HEK293 (cell line): Measurements from ENCODE around the gene LRP8.

Experiments
- CTCF ChIA-PET: fragments of 350-600 bp; formaldehyde crosslinking; extraction: SDS; loops from one replicate; lab custom pipeline; 2021; ENCODE audit warnings: antibody characterized with exemption; lab: Yijun Ruan, JAX
- POLR2A ChIA-PET: fragments of 300-600 bp; formaldehyde crosslinking; extraction: SDS; loops from one replicate; lab custom pipeline; 2020; ENCODE audit warnings: antibody characterized with exemption, inconsistent platforms; lab: Yijun Ruan, JAX
- H3K27ac ChIP-seq: fragments of 200-500 bp; sonication (Bioruptor generic); 2 replicates; pipeline ENCODE4 v1.5.1; 2014; ENCODE audit warnings: low read depth, low read length, control low read depth, inconsistent platforms; ENCODE audit errors: extremely low read depth
- H3K36me3 ChIP-seq, 2 experiments: fragments of 200-500 bp in 1 of 2; sonication (Bioruptor generic) in 1 of 2; 1 replicate in 1 of 2; 2 replicates in 1 of 2; pipeline ENCODE4 v1.5.1; 2014 to 2017; ENCODE audit warnings: inconsistent platforms in 2 of 2, low read length in 2 of 2; ENCODE audit not compliant: control insufficient read depth in 2 of 2, insufficient read depth in 1 of 2
- H3K4me1 ChIP-seq: fragments of 200-500 bp; sonication (Bioruptor generic); 2 replicates; pipeline ENCODE4 v1.5.1; 2014; ENCODE audit warnings: mild to moderate bottlenecking, low read length, inconsistent platforms; ENCODE audit not compliant: control insufficient read depth, insufficient read depth
- H3K4me3 ChIP-seq: 2 replicates; pipeline ENCODE4 v1.5.1; 2011; ENCODE audit warnings: low read depth, mild to moderate bottlenecking, control low read depth, low read length, moderate library complexity
- H3K9me3 ChIP-seq: fragments of 200-500 bp; sonication (Bioruptor generic); 2 replicates; pipeline ENCODE4 v1.5.1; 2014; ENCODE audit warnings: low read depth, low read length, inconsistent platforms; ENCODE audit not compliant: control insufficient read depth, insufficient read depth
- FEZF1 ChIP-seq: fragments of 450-650 bp; formaldehyde crosslinking; IDR thresholded peaks from 2 replicates; pipeline ENCODE4 v1.5.1; 2016; ENCODE audit warnings: missing biosample characterization, missing genetic modification characterization
- GFI1B ChIP-seq: fragments of 450-650 bp; formaldehyde crosslinking; IDR thresholded peaks from 2 replicates; pipeline ENCODE4 v1.5.1; 2016; ENCODE audit warnings: missing biosample characterization, missing genetic modification characterization
- GLI2 ChIP-seq: fragments of 450-650 bp; formaldehyde crosslinking; IDR thresholded peaks from 2 replicates; pipeline ENCODE4; 2017; ENCODE audit warnings: missing biosample characterization, missing genetic modification characterization, low read depth, borderline replicate concordance
- GLIS1 ChIP-seq: fragments of 450-650 bp; formaldehyde crosslinking; IDR thresholded peaks from 2 replicates; pipeline ENCODE4 v1.5.1; 2016; ENCODE audit warnings: missing biosample characterization, missing genetic modification characterization
- GLIS2 ChIP-seq: fragments of 450-650 bp; formaldehyde crosslinking; IDR thresholded peaks from 2 replicates; pipeline ENCODE4 v1.5.1; 2016; ENCODE audit warnings: missing biosample characterization, missing genetic modification characterization
- MYNN ChIP-seq: fragments of 450-650 bp; formaldehyde crosslinking; IDR thresholded peaks from 2 replicates; pipeline ENCODE4 v1.5.1; 2016; ENCODE audit warnings: missing biosample characterization, missing genetic modification characterization, borderline replicate concordance
- MZF1 ChIP-seq: fragments of 450-650 bp; formaldehyde crosslinking; IDR thresholded peaks from 2 replicates; pipeline ENCODE4 v1.5.1; 2017; ENCODE audit warnings: missing biosample characterization, missing genetic modification characterization, borderline replicate concordance
- SP3 ChIP-seq: fragments of 450-650 bp; formaldehyde crosslinking; IDR thresholded peaks from 2 replicates; pipeline ENCODE4 v1.5.1; 2016; ENCODE audit warnings: missing biosample characterization, missing genetic modification characterization
- ZBTB48 ChIP-seq: fragments of 450-650 bp; formaldehyde crosslinking; IDR thresholded peaks from 2 replicates; pipeline ENCODE4 v1.5.1; 2016; ENCODE audit warnings: missing biosample characterization, missing genetic modification characterization
- ZFP3 ChIP-seq: fragments of 450-650 bp; formaldehyde crosslinking; IDR thresholded peaks from 2 replicates; pipeline ENCODE4 v1.5.1; 2016; ENCODE audit warnings: low read depth, missing biosample characterization, missing genetic modification characterization
- ZFP37 ChIP-seq: fragments of 450-650 bp; formaldehyde crosslinking; IDR thresholded peaks from 2 replicates; pipeline ENCODE4 v1.5.1; 2016; ENCODE audit warnings: missing biosample characterization, missing genetic modification characterization
- ZNF146 ChIP-seq: fragments of 450-650 bp; formaldehyde crosslinking; IDR thresholded peaks from 2 replicates; pipeline ENCODE4 v1.5.1; 2016; ENCODE audit warnings: missing biosample characterization, missing genetic modification characterization
- ZNF155 ChIP-seq: fragments of 450-650 bp; formaldehyde crosslinking; IDR thresholded peaks from 2 replicates; pipeline ENCODE4 v1.5.1; 2016; ENCODE audit warnings: missing biosample characterization, missing genetic modification characterization
- ZNF354C ChIP-seq: fragments of 450-650 bp; formaldehyde crosslinking; IDR thresholded peaks from 2 replicates; pipeline ENCODE4 v1.5.1; 2016; ENCODE audit warnings: missing biosample characterization, missing genetic modification characterization, low read depth, borderline replicate concordance
- ZNF394 ChIP-seq: fragments of 450-650 bp; formaldehyde crosslinking; IDR thresholded peaks from 2 replicates; pipeline ENCODE4 v1.5.1; 2016; ENCODE audit warnings: missing biosample characterization, missing genetic modification characterization, mild to moderate bottlenecking, moderate library complexity, borderline replicate concordance
- ZNF596 ChIP-seq: fragments of 450-650 bp; IDR thresholded peaks from 2 replicates; pipeline ENCODE4 v1.5.0; 2018; ENCODE audit warnings: missing biosample characterization, mild to moderate bottlenecking, missing genetic modification characterization, moderate library complexity
- ZNF747 ChIP-seq: fragments of 450-650 bp; formaldehyde crosslinking; IDR thresholded peaks from 2 replicates; pipeline ENCODE4 v1.5.1; 2016; ENCODE audit warnings: missing biosample characterization, missing genetic modification characterization
- ZNF768 ChIP-seq: fragments of 450-650 bp; formaldehyde crosslinking; IDR thresholded peaks from 2 replicates; pipeline ENCODE4 v1.5.1; 2018; ENCODE audit warnings: missing biosample characterization, mild to moderate bottlenecking, missing genetic modification characterization
- ZNF843 ChIP-seq: fragments of 450-650 bp; formaldehyde crosslinking; IDR thresholded peaks from 2 replicates; pipeline ENCODE4 v1.5.1; 2016; ENCODE audit warnings: missing biosample characterization, missing genetic modification characterization
- TF ChIP-seq, protein P1 (sequence below): fragments of 450-650 bp; formaldehyde crosslinking; IDR thresholded peaks from 2 replicates; pipeline ENCODE4 v1.5.1; 2016; ENCODE audit warnings: missing biosample characterization, missing genetic modification characterization
- TF ChIP-seq, protein P2 (sequence below): fragments of 450-650 bp; formaldehyde crosslinking; IDR thresholded peaks from 2 replicates; pipeline ENCODE4 v1.5.1; 2017; ENCODE audit warnings: missing biosample characterization, mild to moderate bottlenecking, missing genetic modification characterization, moderate library complexity
- TF ChIP-seq, protein P3 (sequence below): fragments of 450-650 bp; formaldehyde crosslinking; IDR thresholded peaks from 2 replicates; pipeline ENCODE4 v1.5.1; 2016; ENCODE audit warnings: missing biosample characterization, missing genetic modification characterization
- TF ChIP-seq, protein P4 (sequence below): IDR thresholded peaks from 2 replicates; pipeline ENCODE4 v1.6.1; 2011; ENCODE audit warnings: mild to moderate bottlenecking, low read depth, low read length, borderline replicate concordance
- TF ChIP-seq, protein P5 (sequence below): fragments of 450-650 bp; formaldehyde crosslinking; IDR thresholded peaks from 2 replicates; pipeline ENCODE4 v1.5.1; 2016; ENCODE audit warnings: missing biosample characterization, missing genetic modification characterization

The LRP8 gene

DNA sequence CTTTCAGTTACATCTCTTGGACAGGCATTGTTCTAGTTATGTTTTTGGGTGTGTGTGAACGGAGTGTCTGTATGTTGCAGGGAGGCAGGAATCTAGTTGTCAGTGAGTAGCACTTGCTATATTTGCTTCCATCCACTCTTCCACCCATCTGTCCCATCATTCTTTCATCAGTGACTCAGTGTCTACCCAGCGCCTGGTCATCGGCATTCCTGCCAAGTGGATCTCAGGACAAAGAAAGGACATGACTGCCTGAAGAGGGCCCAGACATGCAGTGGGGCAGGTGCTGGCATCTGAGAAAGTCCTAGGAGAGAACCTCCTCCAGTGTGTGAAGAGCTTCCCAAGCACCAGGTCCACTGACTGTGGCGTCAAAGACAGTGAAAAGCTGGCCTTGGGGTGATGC is 62.3 kb downstream of the LRP8 start (continued):
- TF ChIP-seq, protein P1, sequence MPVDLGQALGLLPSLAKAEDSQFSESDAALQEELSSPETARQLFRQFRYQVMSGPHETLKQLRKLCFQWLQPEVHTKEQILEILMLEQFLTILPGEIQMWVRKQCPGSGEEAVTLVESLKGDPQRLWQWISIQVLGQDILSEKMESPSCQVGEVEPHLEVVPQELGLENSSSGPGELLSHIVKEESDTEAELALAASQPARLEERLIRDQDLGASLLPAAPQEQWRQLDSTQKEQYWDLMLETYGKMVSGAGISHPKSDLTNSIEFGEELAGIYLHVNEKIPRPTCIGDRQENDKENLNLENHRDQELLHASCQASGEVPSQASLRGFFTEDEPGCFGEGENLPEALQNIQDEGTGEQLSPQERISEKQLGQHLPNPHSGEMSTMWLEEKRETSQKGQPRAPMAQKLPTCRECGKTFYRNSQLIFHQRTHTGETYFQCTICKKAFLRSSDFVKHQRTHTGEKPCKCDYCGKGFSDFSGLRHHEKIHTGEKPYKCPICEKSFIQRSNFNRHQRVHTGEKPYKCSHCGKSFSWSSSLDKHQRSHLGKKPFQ (tag by site-specific recombination): no peak
- TF ChIP-seq ZNF768 (no peak), SP3 (tag by site-specific recombination) (no peak), GLI2 (tag by site-specific recombination) (no peak)
- TF ChIP-seq, protein P2, sequence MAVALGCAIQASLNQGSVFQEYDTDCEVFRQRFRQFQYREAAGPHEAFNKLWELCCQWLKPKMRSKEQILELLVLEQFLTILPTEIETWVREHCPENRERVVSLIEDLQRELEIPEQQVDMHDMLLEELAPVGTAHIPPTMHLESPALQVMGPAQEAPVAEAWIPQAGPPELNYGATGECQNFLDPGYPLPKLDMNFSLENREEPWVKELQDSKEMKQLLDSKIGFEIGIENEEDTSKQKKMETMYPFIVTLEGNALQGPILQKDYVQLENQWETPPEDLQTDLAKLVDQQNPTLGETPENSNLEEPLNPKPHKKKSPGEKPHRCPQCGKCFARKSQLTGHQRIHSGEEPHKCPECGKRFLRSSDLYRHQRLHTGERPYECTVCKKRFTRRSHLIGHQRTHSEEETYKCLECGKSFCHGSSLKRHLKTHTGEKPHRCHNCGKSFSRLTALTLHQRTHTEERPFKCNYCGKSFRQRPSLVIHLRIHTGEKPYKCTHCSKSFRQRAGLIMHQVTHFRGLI: no peak
- TF ChIP-seq, protein P3, sequence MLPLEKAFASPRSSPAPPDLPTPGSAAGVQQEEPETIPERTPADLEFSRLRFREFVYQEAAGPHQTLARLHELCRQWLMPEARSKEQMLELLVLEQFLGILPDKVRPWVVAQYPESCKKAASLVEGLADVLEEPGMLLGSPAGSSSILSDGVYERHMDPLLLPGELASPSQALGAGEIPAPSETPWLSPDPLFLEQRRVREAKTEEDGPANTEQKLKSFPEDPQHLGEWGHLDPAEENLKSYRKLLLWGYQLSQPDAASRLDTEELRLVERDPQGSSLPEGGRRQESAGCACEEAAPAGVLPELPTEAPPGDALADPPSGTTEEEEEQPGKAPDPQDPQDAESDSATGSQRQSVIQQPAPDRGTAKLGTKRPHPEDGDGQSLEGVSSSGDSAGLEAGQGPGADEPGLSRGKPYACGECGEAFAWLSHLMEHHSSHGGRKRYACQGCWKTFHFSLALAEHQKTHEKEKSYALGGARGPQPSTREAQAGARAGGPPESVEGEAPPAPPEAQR (tag by site-specific recombination): no peak

DNA sequence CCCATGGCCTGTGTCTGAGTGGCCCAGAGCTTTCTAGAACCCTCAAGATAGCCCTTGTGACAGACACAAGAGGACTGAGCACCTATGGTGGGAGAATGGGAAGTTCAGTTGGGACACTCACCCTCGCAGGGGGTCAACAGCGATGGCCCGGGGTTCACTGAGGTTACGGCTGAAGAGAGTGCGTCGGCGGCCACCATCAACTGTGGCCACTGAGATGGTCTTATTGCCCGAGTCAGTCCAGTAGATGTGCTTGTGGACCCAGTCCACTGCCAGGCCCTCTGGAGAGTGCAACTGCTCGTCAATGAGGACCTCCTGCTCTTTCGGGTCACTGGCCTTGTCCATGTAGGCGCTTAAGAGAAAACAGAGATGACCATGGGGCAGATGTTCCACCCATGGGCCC is 63.8 kb downstream of the LRP8 start:
- no peaks in the 10 kb centered on the region for H3K4me1 ChIP-seq
- no peaks in the 10 kb centered on the region for H3K9me3 ChIP-seq
- no peak overlapping the region for H3K27ac ChIP-seq
- H3K36me3 ChIP-seq: peaks cover 4 to 81% of the 10 kb centered on the region in 2 experiments; a peak in 1 of 3 replicates
- POLR2A ChIA-PET: no interaction called here
- CTCF ChIA-PET: interaction anchor here (0.9 kb wide), 1 partner anchor 13 kb away, joined by 3 read pairs; no protein-coding TSS in a partner anchor
- no peak overlapping the region for H3K4me3 ChIP-seq
- TF ChIP-seq MZF1 (tag by site-specific recombination) (no peak), GLIS2 (tag by site-specific recombination) (no peak), ZFP37 (tag by site-specific recombination) (no peak), ZNF394 (tag by site-specific recombination) (no peak), ZFP3 (tag by site-specific recombination) (no peak), GFI1B (tag by site-specific recombination) (no peak), ZBTB48 (tag by site-specific recombination) (no peak), GLIS1 (tag by site-specific recombination) (no peak), ZNF155 (tag by site-specific recombination) (no peak), ZNF354C (tag by site-specific recombination) (no peak), ZNF747 (tag by site-specific recombination) (no peak), FEZF1 (tag by site-specific recombination) (no peak), ZNF146 (tag by site-specific recombination) (no peak), ZNF596 (tag by site-specific recombination) (no peak), ZNF843 (no peak), MYNN (tag by site-specific recombination) (no peak)
- TF ChIP-seq, protein P4, sequence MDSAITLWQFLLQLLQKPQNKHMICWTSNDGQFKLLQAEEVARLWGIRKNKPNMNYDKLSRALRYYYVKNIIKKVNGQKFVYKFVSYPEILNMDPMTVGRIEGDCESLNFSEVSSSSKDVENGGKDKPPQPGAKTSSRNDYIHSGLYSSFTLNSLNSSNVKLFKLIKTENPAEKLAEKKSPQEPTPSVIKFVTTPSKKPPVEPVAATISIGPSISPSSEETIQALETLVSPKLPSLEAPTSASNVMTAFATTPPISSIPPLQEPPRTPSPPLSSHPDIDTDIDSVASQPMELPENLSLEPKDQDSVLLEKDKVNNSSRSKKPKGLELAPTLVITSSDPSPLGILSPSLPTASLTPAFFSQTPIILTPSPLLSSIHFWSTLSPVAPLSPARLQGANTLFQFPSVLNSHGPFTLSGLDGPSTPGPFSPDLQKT: no peak
- TF ChIP-seq, protein P5, sequence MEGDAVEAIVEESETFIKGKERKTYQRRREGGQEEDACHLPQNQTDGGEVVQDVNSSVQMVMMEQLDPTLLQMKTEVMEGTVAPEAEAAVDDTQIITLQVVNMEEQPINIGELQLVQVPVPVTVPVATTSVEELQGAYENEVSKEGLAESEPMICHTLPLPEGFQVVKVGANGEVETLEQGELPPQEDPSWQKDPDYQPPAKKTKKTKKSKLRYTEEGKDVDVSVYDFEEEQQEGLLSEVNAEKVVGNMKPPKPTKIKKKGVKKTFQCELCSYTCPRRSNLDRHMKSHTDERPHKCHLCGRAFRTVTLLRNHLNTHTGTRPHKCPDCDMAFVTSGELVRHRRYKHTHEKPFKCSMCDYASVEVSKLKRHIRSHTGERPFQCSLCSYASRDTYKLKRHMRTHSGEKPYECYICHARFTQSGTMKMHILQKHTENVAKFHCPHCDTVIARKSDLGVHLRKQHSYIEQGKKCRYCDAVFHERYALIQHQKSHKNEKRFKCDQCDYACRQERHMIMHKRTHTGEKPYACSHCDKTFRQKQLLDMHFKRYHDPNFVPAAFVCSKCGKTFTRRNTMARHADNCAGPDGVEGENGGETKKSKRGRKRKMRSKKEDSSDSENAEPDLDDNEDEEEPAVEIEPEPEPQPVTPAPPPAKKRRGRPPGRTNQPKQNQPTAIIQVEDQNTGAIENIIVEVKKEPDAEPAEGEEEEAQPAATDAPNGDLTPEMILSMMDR: no peak
- TF ChIP-seq, all 188 proteins: peak for 0
